Measurements from ENCODE around the gene TMEM62.

DNA sequence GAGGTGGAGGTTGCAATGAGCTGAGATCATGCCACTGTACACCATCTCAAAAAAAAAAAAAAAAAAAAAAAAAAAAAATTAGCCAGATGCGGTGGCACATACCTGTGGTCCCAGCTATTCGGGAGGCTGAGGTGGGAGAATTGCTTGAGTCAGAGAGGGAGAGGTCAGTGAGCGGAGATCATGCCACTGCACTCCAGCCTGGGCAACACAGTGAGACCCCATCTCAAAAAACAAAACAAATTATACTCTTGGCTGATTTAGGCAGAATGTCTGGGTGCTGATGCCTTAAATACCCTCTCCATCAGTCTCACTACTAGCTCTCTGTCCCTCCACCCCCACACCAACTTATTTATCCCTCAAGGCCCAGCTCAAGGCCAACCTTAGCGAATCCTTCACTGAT is 41.5 kb upstream of the TMEM62 start:
- TF ChIP-seq CTCF (conservative IDR thresholded peaks at IDR 0.05; ENCODE audit: low read length) = no peak
- TF ChIP-seq EZH2phosphoT487 (IDR thresholded peaks at IDR 0.05; ENCODE audit: borderline replicate concordance) = no peak
